WI38 (cell line): ENCODE measurements around the gene APOBR.
"Not testable (repeated sequence)": the region's sequence is repeated elsewhere in the genome, so short reads cannot be mapped to it uniquely, and the experiment has no call there.

ENCODE experiments used
- H3K4me3 ChIP-seq: 2 replicates; pipeline ENCODE4 v1.5.1; 2011; ENCODE audit warnings: low read depth, mild to moderate bottlenecking, control low read depth, low read length
- CTCF ChIP-seq: IDR thresholded peaks from 2 replicates; pipeline ENCODE4 v1.5.1; 2012; ENCODE audit warnings: low read depth, mild to moderate bottlenecking, control low read depth, low read length

The APOBR gene

GRCh38 chr16:28537076-28537475 is 42.6 kb downstream of the APOBR start:
- H3K4me3 ChIP-seq = peak overlapping the region; percentile 71

GRCh38 chr16:28537964-28538732 is 43.7 kb downstream of the APOBR start:
- no peak for TF ChIP-seq CTCF
- peak overlapping the region; percentile 71 for H3K4me3 ChIP-seq

More at GRCh38 chr16:28537076-28537475, 42.6 kb downstream of the APOBR start:
- TF ChIP-seq CTCF = no peak

GRCh38 chr16:28538733-28539596 is 44.5 kb downstream of the APOBR start, which contains the start of gene NUPR1:
NUPR1 (minus strand) TSS chr16:28538974; CDS start chr16:28538907, 67 bp downstream.
- H3K4me3 ChIP-seq = peak within 1 kb of the TSS; percentile 71
- no peak for TF ChIP-seq CTCF

- no peak for TF ChIP-seq CTCF
- no peak overlapping the region for H3K4me3 ChIP-seq
Measured at GRCh38 chr16:28540346-28540745, 45.9 kb downstream of the APOBR start.

- TF ChIP-seq CTCF = no peak
- no peak overlapping the region for H3K4me3 ChIP-seq
Measured at GRCh38 chr16:28542646-28543045, 48.2 kb downstream of the APOBR start.

GRCh38 chr16:28543072-28543471 is 48.6 kb downstream of the APOBR start:
- no peak overlapping the region for H3K4me3 ChIP-seq
- TF ChIP-seq CTCF = no peak

GRCh38 chr16:28544998-28545397 is 50.6 kb downstream of the APOBR start:
- TF ChIP-seq CTCF = no peak
- no peak overlapping the region for H3K4me3 ChIP-seq

- not testable (repeated sequence) for H3K4me3 ChIP-seq
Measured at GRCh38 chr16:28545964-28546363, 51.5 kb downstream of the APOBR start.
